HEK293T (cell line): ENCODE results near the gene SPDYE17.
"Not testable (repeated sequence)": the region's sequence is repeated elsewhere in the genome, so short reads cannot be mapped to it uniquely, and the experiment has no call there.

Source experiments
- CTCF ChIA-PET: fragments of 350-600 bp; formaldehyde crosslinking; extraction: SDS; loops from one replicate; lab custom pipeline; 2021; ENCODE audit warnings: antibody characterized with exemption, inconsistent platforms; lab: Yijun Ruan, JAX
- POLR2A ChIA-PET: fragments of 350-600 bp; formaldehyde crosslinking; extraction: SDS; loops from one replicate; lab custom pipeline; 2020; ENCODE audit warnings: antibody characterized with exemption, inconsistent platforms; lab: Yijun Ruan, JAX
- DNase-seq: peaks from one replicate; pipeline ENCODE4 v3.0.0; 2012; ENCODE audit warnings: mixed read lengths; ENCODE audit errors: extremely low spot score

SPDYE17 gene

DNA sequence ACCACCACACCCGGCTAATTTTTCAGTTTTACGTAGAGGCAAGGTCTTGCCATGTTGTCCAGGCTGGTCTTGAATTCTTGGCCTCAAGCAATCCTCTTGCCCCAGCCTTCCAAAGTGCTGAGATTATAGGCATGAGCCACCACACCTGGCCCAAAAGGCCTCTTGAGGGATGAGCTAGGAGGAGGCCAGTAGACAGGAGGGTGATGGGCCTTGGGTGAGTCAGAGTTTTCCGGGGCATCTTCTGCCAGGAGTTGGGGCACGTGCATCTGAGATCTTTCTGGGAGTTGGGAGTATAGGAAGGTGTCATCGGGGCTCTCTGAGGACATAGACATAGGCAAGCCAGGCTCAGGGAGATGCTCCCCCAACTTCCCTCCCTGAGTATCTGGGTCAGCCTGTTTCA, 48.8 kb downstream of the SPDYE17 start:
- CTCF ChIA-PET, DNase-seq, POLR2A ChIA-PET: not testable (repeated sequence)

DNA sequence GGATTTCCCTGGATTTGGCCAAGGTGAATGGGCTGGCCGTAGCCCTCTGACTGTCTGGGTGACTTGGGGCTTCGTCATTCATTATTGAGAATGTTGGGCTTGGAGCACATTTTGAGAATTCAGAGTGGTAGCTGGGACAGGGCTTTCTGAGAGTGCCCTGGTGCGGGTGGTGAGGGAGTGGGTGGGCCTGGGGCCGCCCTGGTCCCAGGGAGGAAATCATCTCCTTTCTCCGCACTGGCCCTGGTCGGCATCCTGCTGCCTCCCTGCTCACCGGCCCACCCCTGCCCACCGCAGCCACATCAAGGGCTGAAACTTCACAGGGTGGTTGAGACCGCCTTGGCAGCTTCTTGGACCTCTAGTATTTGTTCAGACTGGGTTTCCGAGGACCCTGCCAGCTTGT, 49.7 kb downstream of the SPDYE17 start:
- POLR2A ChIA-PET, CTCF ChIA-PET, DNase-seq: not testable (repeated sequence)

DNA sequence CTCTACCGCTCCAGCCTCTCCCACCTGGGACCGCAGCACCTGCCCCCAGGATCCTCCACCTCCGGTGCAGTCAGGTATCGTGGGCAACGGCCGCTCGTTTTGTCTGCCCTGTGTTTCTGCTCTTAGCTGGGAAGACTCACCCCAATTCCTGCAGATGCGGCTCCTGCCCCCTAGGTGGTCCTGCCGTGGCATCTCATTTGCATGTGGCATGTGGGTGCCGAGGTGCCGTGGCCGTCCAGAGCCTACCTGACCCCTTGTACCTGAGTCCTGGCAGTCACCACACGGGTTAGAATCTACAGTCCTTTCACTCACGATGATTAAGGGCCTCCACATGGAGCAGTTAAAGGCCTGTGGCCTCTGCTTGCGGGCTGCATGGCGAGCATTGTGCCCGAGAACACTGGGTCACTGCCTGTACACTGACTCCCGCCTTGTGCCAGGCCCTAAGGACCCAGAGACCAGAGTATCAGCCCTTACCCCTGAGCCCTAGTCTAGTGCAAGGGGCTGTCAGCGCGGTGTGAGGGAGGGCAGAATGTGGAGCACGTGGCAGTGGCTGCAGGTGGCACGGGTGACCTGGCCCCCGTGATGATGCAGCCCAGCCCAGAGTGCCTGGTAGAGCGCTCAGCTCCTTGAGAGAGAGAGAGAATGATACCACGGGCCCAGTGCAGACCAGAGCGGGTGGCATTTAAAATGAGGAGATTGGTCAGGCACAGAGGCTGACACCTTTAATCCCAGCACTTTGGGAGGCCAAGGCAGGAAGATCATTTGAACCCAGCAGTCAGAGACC, 50.8 kb downstream of the SPDYE17 start:
- POLR2A ChIA-PET, CTCF ChIA-PET: not testable (repeated sequence)

DNA sequence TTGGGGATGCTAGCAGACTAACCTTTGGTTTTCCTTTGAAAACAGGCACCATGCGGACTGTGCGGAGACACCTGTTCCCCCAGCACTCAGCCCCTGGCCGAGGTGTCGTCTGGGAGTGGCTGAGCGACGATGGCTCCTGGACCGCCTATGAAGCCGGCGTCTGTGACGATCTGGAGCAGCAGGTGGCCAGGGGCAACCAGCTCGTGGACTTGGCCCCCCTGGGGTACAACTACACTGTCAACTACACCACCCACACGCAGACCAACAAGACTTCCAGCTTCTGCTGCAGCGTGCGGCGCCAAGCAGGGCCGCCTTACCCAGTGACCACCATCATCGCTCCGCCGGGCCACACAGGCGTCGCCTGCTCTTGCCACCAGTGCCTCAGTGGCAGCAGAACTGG, 51.6 kb downstream of the SPDYE17 start:
- CTCF ChIA-PET, POLR2A ChIA-PET, DNase-seq: not testable (repeated sequence)

More for the DNA sequence above, 50.8 kb downstream of the SPDYE17 start:
- DNase-seq: not testable (repeated sequence)

DNA sequence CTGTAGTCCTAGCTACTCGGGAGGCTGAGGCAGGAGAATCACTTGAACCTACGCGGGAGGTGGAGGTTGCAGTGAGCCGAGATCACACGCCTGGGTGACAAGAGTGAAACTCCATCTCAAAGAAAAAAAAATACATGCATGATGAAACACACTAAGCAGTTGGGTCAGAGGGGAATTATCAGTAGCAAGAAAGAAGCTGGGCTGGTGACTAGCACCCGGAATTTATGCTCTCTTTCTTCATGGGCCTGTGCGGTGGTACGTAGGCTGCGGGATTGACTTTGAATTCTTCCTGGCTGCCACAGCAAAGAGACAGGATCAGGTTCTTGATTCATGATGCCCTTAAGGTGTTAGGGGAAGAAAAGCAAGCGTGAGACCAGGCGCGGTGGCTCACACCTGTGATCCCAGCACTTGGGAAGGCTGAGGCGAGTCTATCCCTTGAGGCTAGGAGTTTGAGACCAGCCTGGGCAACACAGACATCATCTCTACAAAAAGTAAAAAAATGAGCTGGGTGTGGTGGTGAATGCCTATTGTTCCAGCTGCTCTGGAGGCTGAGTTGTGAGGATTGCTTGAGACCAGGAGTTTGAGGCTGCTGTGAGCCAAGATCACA, 54.3 kb downstream of the SPDYE17 start:
- DNase-seq, POLR2A ChIA-PET, CTCF ChIA-PET: not testable (repeated sequence)

DNA sequence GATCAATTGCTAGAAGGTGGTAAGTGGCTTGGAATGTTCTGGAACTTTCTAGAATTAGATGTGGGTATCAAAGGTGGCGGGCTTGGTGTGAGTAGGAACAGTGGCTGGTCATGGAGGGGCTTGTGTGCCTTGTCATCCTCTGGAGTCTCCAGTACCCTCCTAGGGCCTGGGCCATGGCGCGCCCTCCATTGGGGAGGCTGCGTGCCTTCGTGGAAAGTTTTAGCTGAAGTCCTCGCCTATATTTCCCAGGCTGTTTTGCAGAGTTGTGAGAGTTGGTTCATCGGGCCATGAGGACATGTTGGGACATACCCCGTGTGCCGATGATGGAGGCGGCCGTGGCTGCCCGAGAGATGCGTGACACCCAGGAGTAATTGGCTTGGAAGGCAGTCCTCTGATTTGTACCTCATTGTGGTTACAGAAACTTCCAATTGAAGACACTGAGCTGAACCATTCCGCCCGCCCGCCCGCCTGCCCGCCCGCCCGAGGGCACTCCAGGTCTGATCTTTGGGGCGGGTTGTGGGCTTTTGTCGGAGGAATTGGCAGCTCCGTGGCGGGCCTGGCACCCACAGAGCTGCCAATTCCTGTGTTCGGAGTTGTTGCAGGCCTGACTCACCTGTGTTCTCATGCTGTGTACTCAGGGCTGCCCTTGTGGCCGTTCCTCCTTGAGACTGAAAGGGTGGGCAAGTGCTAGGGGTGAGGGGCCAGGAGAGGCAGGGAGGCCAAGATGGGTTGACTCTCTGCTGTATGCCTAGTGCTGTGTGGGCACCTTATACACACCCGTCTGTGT, 57.2 kb downstream of the SPDYE17 start:
- CTCF ChIA-PET, POLR2A ChIA-PET: not testable (repeated sequence)

DNA sequence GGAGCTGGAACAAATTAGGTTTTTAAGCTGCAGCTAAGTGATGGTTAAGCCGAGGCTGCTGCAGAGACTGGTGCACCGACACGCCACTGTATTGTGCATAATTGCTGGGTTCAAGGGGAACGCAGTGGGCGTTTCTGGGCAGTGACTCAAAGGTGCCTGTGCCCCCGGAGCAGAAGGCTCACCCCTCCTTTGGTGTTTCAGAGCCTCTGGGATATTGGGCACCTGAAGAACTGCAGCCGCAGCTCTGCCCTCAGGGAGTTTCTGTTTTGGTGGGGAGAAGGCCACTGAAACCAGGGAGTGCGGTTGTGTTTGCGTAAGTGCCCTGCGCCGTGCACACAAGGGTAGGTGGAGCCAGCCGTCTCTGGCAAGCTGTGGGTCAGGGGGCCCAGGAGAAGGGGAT, 57.8 kb downstream of the SPDYE17 start:
- POLR2A ChIA-PET, DNase-seq, CTCF ChIA-PET: not testable (repeated sequence)

More for the DNA sequence above, 57.2 kb downstream of the SPDYE17 start:
- not testable (repeated sequence) for DNase-seq

DNA sequence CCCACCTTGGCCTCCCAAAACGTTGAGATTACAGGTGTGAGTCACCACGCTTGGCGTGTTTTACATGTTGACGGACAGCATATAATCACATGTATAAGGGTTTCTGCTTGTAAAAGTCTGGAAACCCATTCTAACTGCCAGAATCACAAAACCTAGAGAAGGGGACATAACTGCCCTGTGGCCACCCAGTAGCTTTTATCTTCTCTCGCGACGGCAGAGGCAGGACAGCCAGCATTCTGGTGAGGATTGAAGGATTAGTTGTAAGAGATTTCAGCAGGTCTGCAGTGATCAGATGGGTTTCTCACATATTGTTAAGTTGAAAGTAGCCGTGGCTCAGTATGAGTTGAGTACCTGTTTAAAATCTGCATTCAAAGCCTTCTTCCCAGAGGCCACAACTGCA, 59.8 kb downstream of the SPDYE17 start:
- POLR2A ChIA-PET, DNase-seq, CTCF ChIA-PET: not testable (repeated sequence)
